Measurements from ENCODE around the gene OSBP2. TPM values are rescaled to one million over a fixed set of nuclear protein-coding genes. Genes with fewer than 3 reads are reported as not detected.

Gene OSBP2
- total RNA-seq, 1 experiment from 2014 or later = 7.1 TPM

DNA sequence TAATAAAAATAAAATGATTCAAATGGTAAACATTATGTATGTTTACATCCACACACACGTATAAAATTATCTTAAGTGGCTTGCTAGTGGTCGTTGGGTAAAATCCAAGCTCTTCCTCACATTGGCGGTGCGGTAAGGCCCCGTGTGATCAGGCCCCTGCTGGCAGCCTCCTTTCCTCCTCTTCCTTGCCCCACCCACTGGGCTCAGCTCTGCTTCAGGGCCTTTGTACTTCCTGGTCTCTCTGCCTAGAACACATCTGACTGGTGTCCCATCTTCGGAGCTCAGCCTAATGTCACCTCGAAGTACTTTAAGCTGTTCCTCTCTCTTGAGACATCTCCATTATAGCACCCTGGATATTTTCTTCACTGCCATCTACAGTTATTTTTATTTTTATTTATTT, 52.8 kb downstream of the OSBP2 start:
- Histone ChIP-seq H3K4me3 (no peak overlapping the region), H3K27me3 (ENCODE audit: insufficient read depth, low read depth) (no peaks in the 10 kb centered on the region), H3K9me2 (ENCODE audit: insufficient read depth) (no peaks in the 10 kb centered on the region), H3K36me3 (ENCODE audit: low read depth) (no peaks in the 10 kb centered on the region), H3K4me1 (replicated peaks; ENCODE audit: insufficient read depth) (no peaks in the 10 kb centered on the region), H3K9me3 (ENCODE audit: insufficient read depth, low read depth) (no peaks in the 10 kb centered on the region), H4K20me1 (ENCODE audit: insufficient read depth) (no peaks in the 10 kb centered on the region), H3K79me2 (ENCODE audit: low read depth) (no peaks in the 10 kb centered on the region), H3K4me2 (no peak overlapping the region), H2AFZ (no peak overlapping the region), H3K27ac (no peak overlapping the region), H3F3A (ENCODE audit: insufficient read depth, low read depth) (no peaks in the 10 kb centered on the region)
- CTCF ChIA-PET = no interaction called here
- no peak for DNase-seq
- BruUV-seq (replicated peaks) = no TSS peak
- intact Hi-C loops (cut with micrococcal nuclease; ENCODE audit: unreplicated experiment) = no loop called here
- no peak for TF ChIP-seq EZH2 (IDR thresholded peaks at IDR 0.05; ENCODE audit: low read depth)
- TF ChIP-seq, protein P1, sequence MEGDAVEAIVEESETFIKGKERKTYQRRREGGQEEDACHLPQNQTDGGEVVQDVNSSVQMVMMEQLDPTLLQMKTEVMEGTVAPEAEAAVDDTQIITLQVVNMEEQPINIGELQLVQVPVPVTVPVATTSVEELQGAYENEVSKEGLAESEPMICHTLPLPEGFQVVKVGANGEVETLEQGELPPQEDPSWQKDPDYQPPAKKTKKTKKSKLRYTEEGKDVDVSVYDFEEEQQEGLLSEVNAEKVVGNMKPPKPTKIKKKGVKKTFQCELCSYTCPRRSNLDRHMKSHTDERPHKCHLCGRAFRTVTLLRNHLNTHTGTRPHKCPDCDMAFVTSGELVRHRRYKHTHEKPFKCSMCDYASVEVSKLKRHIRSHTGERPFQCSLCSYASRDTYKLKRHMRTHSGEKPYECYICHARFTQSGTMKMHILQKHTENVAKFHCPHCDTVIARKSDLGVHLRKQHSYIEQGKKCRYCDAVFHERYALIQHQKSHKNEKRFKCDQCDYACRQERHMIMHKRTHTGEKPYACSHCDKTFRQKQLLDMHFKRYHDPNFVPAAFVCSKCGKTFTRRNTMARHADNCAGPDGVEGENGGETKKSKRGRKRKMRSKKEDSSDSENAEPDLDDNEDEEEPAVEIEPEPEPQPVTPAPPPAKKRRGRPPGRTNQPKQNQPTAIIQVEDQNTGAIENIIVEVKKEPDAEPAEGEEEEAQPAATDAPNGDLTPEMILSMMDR (conservative IDR thresholded peaks at IDR 0.05) = no peak
- POLR2A ChIA-PET (ENCODE audit: unreplicated experiment) = no interaction called here

DNA sequence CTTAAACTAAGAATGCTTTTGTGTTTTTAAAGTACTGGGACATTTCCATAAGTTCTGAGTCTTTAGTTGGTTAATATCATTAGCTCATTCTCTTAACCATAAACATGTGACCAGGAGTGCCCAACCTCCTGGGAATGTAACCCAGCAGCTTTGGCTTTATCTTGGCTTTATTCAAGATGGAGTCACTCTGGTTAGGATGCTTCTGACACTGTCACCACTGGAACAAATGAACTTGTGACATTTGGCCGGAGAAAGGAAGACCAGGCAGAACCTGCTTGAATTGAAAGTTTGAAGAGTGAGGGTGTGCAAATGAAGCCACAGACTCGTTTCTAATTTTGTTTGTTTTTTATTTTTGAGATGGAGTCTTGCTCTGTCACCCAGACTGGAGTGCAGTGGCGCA, 54.6 kb downstream of the OSBP2 start:
- Histone ChIP-seq H2AFZ (no peak overlapping the region), H3K9me3 (ENCODE audit: insufficient read depth, low read depth) (no peaks in the 10 kb centered on the region), H3K36me3 (ENCODE audit: low read depth) (no peaks in the 10 kb centered on the region), H3K27me3 (ENCODE audit: insufficient read depth, low read depth) (no peaks in the 10 kb centered on the region), H3K4me3 (no peak overlapping the region), H3K4me2 (no peak overlapping the region), H3K4me1 (replicated peaks; ENCODE audit: insufficient read depth) (no peaks in the 10 kb centered on the region), H4K20me1 (ENCODE audit: insufficient read depth) (no peaks in the 10 kb centered on the region), H3F3A (ENCODE audit: insufficient read depth, low read depth) (no peaks in the 10 kb centered on the region), H3K27ac (no peak overlapping the region), H3K9me2 (ENCODE audit: insufficient read depth) (no peaks in the 10 kb centered on the region), H3K79me2 (ENCODE audit: low read depth) (no peaks in the 10 kb centered on the region)
- BruUV-seq (replicated peaks) = no TSS peak
- intact Hi-C loops (cut with micrococcal nuclease; ENCODE audit: unreplicated experiment) = no loop called here
- ChIA-PET POLR2A (ENCODE audit: unreplicated experiment) (no interaction called here), CTCF (no interaction called here)
- no peak for DNase-seq
- no peak for TF ChIP-seq EZH2 (IDR thresholded peaks at IDR 0.05; ENCODE audit: low read depth)
- TF ChIP-seq, protein P1 (conservative IDR thresholded peaks at IDR 0.05) = no peak

DNA sequence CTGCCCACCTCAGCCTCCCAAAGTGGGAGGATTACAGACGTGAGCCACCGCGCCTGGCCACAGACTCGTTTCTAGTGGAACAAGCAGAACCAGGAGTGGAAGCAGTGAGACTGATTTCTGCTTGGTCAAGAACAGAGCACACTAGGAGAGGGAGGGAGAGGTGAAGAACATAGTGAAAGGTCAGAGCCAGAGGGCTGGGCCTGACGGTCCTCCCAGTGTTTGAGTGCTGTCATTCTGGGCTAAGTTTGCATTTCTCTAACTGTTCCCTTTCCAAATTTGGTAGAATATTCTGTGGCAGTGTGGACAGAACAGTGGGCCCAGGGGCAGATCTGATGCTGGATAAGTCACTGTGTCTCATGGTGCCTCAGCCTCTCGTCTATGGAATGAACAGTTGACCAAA, 55.2 kb downstream of the OSBP2 start:
- Histone ChIP-seq H3K27ac (no peak overlapping the region), H3K36me3 (ENCODE audit: low read depth) (no peaks in the 10 kb centered on the region), H3K9me3 (ENCODE audit: insufficient read depth, low read depth) (no peaks in the 10 kb centered on the region), H3K9me2 (ENCODE audit: insufficient read depth) (no peaks in the 10 kb centered on the region), H4K20me1 (ENCODE audit: insufficient read depth) (no peaks in the 10 kb centered on the region), H3K4me1 (replicated peaks; ENCODE audit: insufficient read depth) (no peaks in the 10 kb centered on the region), H3K27me3 (ENCODE audit: insufficient read depth, low read depth) (no peaks in the 10 kb centered on the region), H3K4me2 (no peak overlapping the region), H3K4me3 (no peak overlapping the region), H3F3A (ENCODE audit: insufficient read depth, low read depth) (no peaks in the 10 kb centered on the region), H2AFZ (no peak overlapping the region), H3K79me2 (ENCODE audit: low read depth) (no peaks in the 10 kb centered on the region)
- CTCF ChIA-PET = no interaction called here
- BruUV-seq (replicated peaks) = no TSS peak
- POLR2A ChIA-PET (ENCODE audit: unreplicated experiment) = no interaction called here
- no peak for DNase-seq
- TF ChIP-seq, protein P1 (conservative IDR thresholded peaks at IDR 0.05) = no peak
- TF ChIP-seq EZH2 (IDR thresholded peaks at IDR 0.05; ENCODE audit: low read depth) = no peak
- intact Hi-C loops (cut with micrococcal nuclease; ENCODE audit: unreplicated experiment) = no loop called here

Measured in PC-9 (cell line).